Breast epithelium (tissue), 3 donors: ENCODE results near the gene HOXB6.

Experiments
- CTCF ChIP-seq, 3 donors: fragments of 450-650 bp; IDR thresholded peaks; one replicate each; pipeline ENCODE4 v1.5.1; 2016 to 2017; ENCODE audit warnings: antibody characterized with exemption in 3 of 3, mild to moderate bottlenecking in 3 of 3, moderate library complexity in 3 of 3
- POLR2A ChIP-seq: fragments of 450-650 bp; IDR thresholded peaks from one replicate; pipeline ENCODE4 v1.6.1; 2016; ENCODE audit warnings: antibody characterized with exemption, mild to moderate bottlenecking, moderate library complexity
- POLR2AphosphoS5 ChIP-seq, 3 donors: sonication (generic); formaldehyde crosslinking; IDR thresholded peaks; one replicate each; pipeline ENCODE4 v1.6.1; 2017; ENCODE audit warnings: antibody characterized with exemption in 3 of 3

- TF ChIP-seq CTCF (IDR thresholded peaks at IDR 0.05) (no peak), POLR2A (no peak), POLR2AphosphoS5 (IDR thresholded peaks at IDR 0.05) (no peak)
These were observed 35.4 kb upstream of the HOXB6 start for GRCh38 chr17:48639982-48640857.
